WTC11 (cell line): ENCODE measurements around the gene KLRB1. TPM values are rescaled to one million over a fixed set of nuclear protein-coding genes. Genes with fewer than 3 reads are reported as not detected.

Experiments used
- ATAC-seq: fragments of 200-7000 bp; cut with Tn5 transposase; 2 replicates; pipeline ENCODE4 v1.10.0; 2021; ENCODE audit warnings: mild to moderate bottlenecking, moderate library complexity
- CTCF ChIA-PET: fragments of 300-600 bp; sonication (Branson Sonifier 250); formaldehyde crosslinking; loops from one replicate; lab custom pipeline; 2021; ENCODE audit warnings: antibody characterized with exemption; lab: Charles Lee
- POLR2A ChIA-PET: fragments of 350-600 bp; sonication (Branson Sonifier 250); formaldehyde crosslinking; loops from one replicate; lab custom pipeline; 2021; ENCODE audit warnings: antibody characterized with exemption; lab: Charles Lee
- DNase-seq: peaks from one replicate; pipeline ENCODE4 v3.0.0; 2021; ENCODE audit warnings: low spot score
- H3K27ac Mint-ChIP-seq: 2 replicates; pipeline ENCODE4 v1.8.0; 2021; ENCODE audit warnings: mixed read lengths
- H3K27me3 Mint-ChIP-seq: 2 replicates; pipeline ENCODE4 v1.8.0; 2021; ENCODE audit warnings: low read depth, mild to moderate bottlenecking, moderate library complexity, mixed read lengths
- H3K36me3 Mint-ChIP-seq: 2 replicates; pipeline ENCODE4 v1.8.0; 2021; ENCODE audit warnings: mixed read lengths
- H3K4me1 Mint-ChIP-seq: 2 replicates; pipeline ENCODE4 v1.8.0; 2022; ENCODE audit warnings: mixed read lengths
- H3K4me3 Mint-ChIP-seq: 2 replicates; pipeline ENCODE4 v1.8.0; 2021; ENCODE audit warnings: mild to moderate bottlenecking, moderate library complexity, mixed read lengths
- H3K9me3 Mint-ChIP-seq: 2 replicates; pipeline ENCODE4 v1.8.0; 2021; ENCODE audit warnings: mixed read lengths
- ARID4B ChIP-seq: sonication (generic); formaldehyde crosslinking; IDR thresholded peaks from 2 replicates; pipeline ENCODE4 v1.8.0; 2023; ENCODE audit warnings: missing genetic modification reagents, mild to moderate bottlenecking, borderline replicate concordance
- CREM ChIP-seq: sonication (generic); formaldehyde crosslinking; IDR thresholded peaks from 2 replicates; pipeline ENCODE4 v1.8.1; 2022; ENCODE audit warnings: mild to moderate bottlenecking, missing genetic modification reagents, moderate library complexity
- CTCF ChIP-seq: fragments of 200-600 bp; IDR thresholded peaks from 2 replicates; pipeline ENCODE4 v1.8.0; 2022; ENCODE audit warnings: antibody characterized with exemption
- EMX1 ChIP-seq: fragments of 250-450 bp; sonication (Bioruptor Pico); IDR thresholded peaks from 2 replicates; pipeline ENCODE4 v1.8.0; 2021; ENCODE audit warnings: mild to moderate bottlenecking
- GTF2I ChIP-seq: fragments of 250-450 bp; sonication (Bioruptor Pico); conservative IDR thresholded peaks from 2 replicates; pipeline ENCODE4 v1.4.0; 2021; ENCODE audit warnings: mild to moderate bottlenecking
- MAX ChIP-seq: sonication (generic); formaldehyde crosslinking; IDR thresholded peaks from 2 replicates; pipeline ENCODE4 v1.8.0; 2022; ENCODE audit warnings: mild to moderate bottlenecking, missing genetic modification reagents
- MLX ChIP-seq: sonication (generic); formaldehyde crosslinking; IDR thresholded peaks from 2 replicates; pipeline ENCODE4 v1.8.1; 2023; ENCODE audit warnings: mild to moderate bottlenecking, missing genetic modification reagents, moderate library complexity
- NFATC4 ChIP-seq: fragments of 250-450 bp; sonication (Bioruptor Pico); IDR thresholded peaks from 2 replicates; pipeline ENCODE4 v1.9.0; 2021; ENCODE audit warnings: mild to moderate bottlenecking
- NFYB ChIP-seq: sonication (generic); formaldehyde crosslinking; conservative IDR thresholded peaks from 2 replicates; pipeline ENCODE4 v1.8.0; 2022; ENCODE audit warnings: low read depth, missing genetic modification reagents
- NR1H2 ChIP-seq: sonication (generic); formaldehyde crosslinking; IDR thresholded peaks from 2 replicates; pipeline ENCODE4 v1.9.0; 2021; ENCODE audit warnings: mild to moderate bottlenecking, moderate library complexity, missing genetic modification reagents
- PRDM15 ChIP-seq: sonication (generic); formaldehyde crosslinking; IDR thresholded peaks from 2 replicates; pipeline ENCODE4 v1.8.0; 2022; ENCODE audit warnings: missing genetic modification reagents
- PREB ChIP-seq: sonication (generic); formaldehyde crosslinking; IDR thresholded peaks from 2 replicates; pipeline ENCODE4 v1.8.1; 2022; ENCODE audit warnings: mild to moderate bottlenecking, missing genetic modification reagents, moderate library complexity, borderline replicate concordance
- SMAD4 ChIP-seq: sonication (generic); formaldehyde crosslinking; IDR thresholded peaks from 2 replicates; pipeline ENCODE4 v1.8.0; 2022; ENCODE audit warnings: mild to moderate bottlenecking, missing genetic modification reagents
- SP1 ChIP-seq: sonication (generic); formaldehyde crosslinking; conservative IDR thresholded peaks from 2 replicates; pipeline ENCODE4 v1.8.1; 2022; ENCODE audit warnings: missing genetic modification reagents
- USF2 ChIP-seq: sonication (generic); formaldehyde crosslinking; IDR thresholded peaks from 2 replicates; pipeline ENCODE4 v1.8.1; 2023; ENCODE audit warnings: mild to moderate bottlenecking, missing genetic modification reagents, moderate library complexity
- ZBTB21 ChIP-seq: sonication (generic); formaldehyde crosslinking; IDR thresholded peaks from 2 replicates; pipeline ENCODE4 v1.8.1; 2023; ENCODE audit warnings: mild to moderate bottlenecking, missing genetic modification reagents, borderline replicate concordance
- ZNF121 ChIP-seq: sonication (generic); formaldehyde crosslinking; IDR thresholded peaks from 2 replicates; pipeline ENCODE4 v1.8.0; 2023; ENCODE audit warnings: missing genetic modification reagents
- ZNF281 ChIP-seq: sonication (generic); formaldehyde crosslinking; IDR thresholded peaks from 2 replicates; pipeline ENCODE4 v1.8.0; 2023; ENCODE audit warnings: mild to moderate bottlenecking, missing genetic modification reagents
- ZNF317 ChIP-seq: sonication (generic); formaldehyde crosslinking; IDR thresholded peaks from 2 replicates; pipeline ENCODE4 v1.8.1; 2023; ENCODE audit warnings: low read depth, mild to moderate bottlenecking, moderate library complexity, missing genetic modification reagents, borderline replicate concordance
- total RNA-seq: library from RNA; stranded (reverse); gene quantifications from 3 replicates; pipeline ENCODE4 v1.2.3, GENCODE V29; 2021

The KLRB1 gene
- total RNA-seq, 1 experiment from 2014 or later = not detected

GRCh38 chr12:9617124-9617523 lies 9.4 kb upstream of the KLRB1 start:
- Mint-ChIP-seq H3K4me1 (no peaks in the 10 kb centered on the region), H3K27ac (no peak overlapping the region), H3K27me3 (peaks cover 4% of the 10 kb centered on the region; the same call in 1 of the 2 replicates), H3K9me3 (peaks cover 11% of the 10 kb centered on the region), H3K36me3 (peaks cover 11% of the 10 kb centered on the region), H3K4me3 (no peak overlapping the region)
- DNase-seq = no peak
- ChIA-PET CTCF (no interaction called here), POLR2A (no interaction called here)
- TF ChIP-seq SMAD4 (no peak), PRDM15 (no peak), GTF2I (CRISPR knock-in tag) (no peak), ZBTB21 (no peak), CREM (CRISPR knock-in tag) (no peak), SP1 (no peak), EMX1 (CRISPR knock-in tag) (no peak), USF2 (CRISPR knock-in tag) (no peak), ZNF121 (CRISPR knock-in tag) (no peak)
- ATAC-seq = no peak

- no peak for ATAC-seq
- POLR2A ChIA-PET = no interaction called here
- TF ChIP-seq MAX (CRISPR knock-in tag) = no peak
- TF ChIP-seq SP1 = no peak
- TF ChIP-seq NFYB = no peak
- no peak for TF ChIP-seq ARID4B (CRISPR knock-in tag)
- TF ChIP-seq MLX (CRISPR knock-in tag) = no peak
- no peak for TF ChIP-seq CTCF
- TF ChIP-seq ZNF317 (CRISPR knock-in tag) = no peak
- no peak for TF ChIP-seq PREB (CRISPR knock-in tag)
- no peak for TF ChIP-seq EMX1 (CRISPR knock-in tag)
- TF ChIP-seq ZNF281 (CRISPR knock-in tag) = no peak
- no peak for TF ChIP-seq NFATC4 (CRISPR knock-in tag)
- TF ChIP-seq NR1H2 (CRISPR knock-in tag) = no peak
Observed at GRCh38 chr12:9615420-9616136, 7.9 kb upstream of the KLRB1 start.

More at GRCh38 chr12:9615420-9616136, 7.9 kb upstream of the KLRB1 start:
- Mint-ChIP-seq H3K36me3 (peaks cover 22% of the 10 kb centered on the region), H3K4me3 (no peak overlapping the region), H3K27me3 (peaks cover 4% of the 10 kb centered on the region; the same call in 1 of the 2 replicates), H3K4me1 (no peaks in the 10 kb centered on the region), H3K27ac (no peak overlapping the region), H3K9me3 (peaks cover 24% of the 10 kb centered on the region)
- DNase-seq = no peak
- CTCF ChIA-PET = no interaction called here
